GM23248 (cell line): ENCODE results near the gene SLC9A9. TPM values are rescaled to one million over a fixed set of nuclear protein-coding genes. Genes with fewer than 3 reads are reported as not detected.

ENCODE experiments used
- DNase-seq: peaks from one replicate; pipeline ENCODE4 v3.0.0-alpha.2; 2015
- H2AFZ ChIP-seq: fragments of 200-600 bp; sonication (generic); 2 replicates; pipeline ENCODE4 v1.6.1; 2016; ENCODE audit warnings: antibody characterized with exemption
- H3F3A ChIP-seq: fragments of 200-600 bp; sonication (generic); 2 replicates; pipeline ENCODE4 v1.6.1; 2016; ENCODE audit warnings: mild to moderate bottlenecking, antibody characterized with exemption, mixed run types; ENCODE audit not compliant: insufficient read depth
- H3K27ac ChIP-seq: fragments of 200-600 bp; sonication (generic); 2 replicates; pipeline ENCODE4 v1.5.1; 2016; ENCODE audit warnings: mild to moderate bottlenecking
- H3K27me3 ChIP-seq: fragments of 200-600 bp; sonication (generic); replicated peaks from 2 replicates; pipeline ENCODE4 v1.6.1; 2016; ENCODE audit warnings: mild to moderate bottlenecking; ENCODE audit not compliant: insufficient read depth
- H3K36me3 ChIP-seq: fragments of 200-600 bp; sonication (generic); 2 replicates; pipeline ENCODE4 v1.6.1; 2016; ENCODE audit warnings: low read depth, mild to moderate bottlenecking
- H3K4me1 ChIP-seq: fragments of 200-600 bp; sonication (generic); 2 replicates; pipeline ENCODE4 v1.6.1; 2016; ENCODE audit warnings: mild to moderate bottlenecking; ENCODE audit not compliant: insufficient read depth
- H3K4me2 ChIP-seq: fragments of 200-600 bp; sonication (generic); one replicate; pipeline ENCODE4 v1.6.1; 2016; ENCODE audit warnings: mild to moderate bottlenecking; ENCODE audit not compliant: unreplicated experiment
- H3K4me3 ChIP-seq: fragments of 200-600 bp; sonication (generic); 2 replicates; pipeline ENCODE4 v1.5.1; 2016; ENCODE audit warnings: mild to moderate bottlenecking
- H3K79me2 ChIP-seq: fragments of 200-600 bp; sonication (generic); 2 replicates; pipeline ENCODE4 v1.6.1; 2016; ENCODE audit warnings: mild to moderate bottlenecking; ENCODE audit not compliant: insufficient read depth
- H3K9ac ChIP-seq: fragments of 200-600 bp; sonication (generic); 2 replicates; pipeline ENCODE4 v1.6.1; 2016; ENCODE audit warnings: mild to moderate bottlenecking
- H3K9me2 ChIP-seq: fragments of 200-600 bp; sonication (generic); 2 replicates; pipeline ENCODE4 v1.6.1; 2016; ENCODE audit warnings: mixed run types, mild to moderate bottlenecking, moderate library complexity; ENCODE audit not compliant: insufficient read depth
- H3K9me3 ChIP-seq: fragments of 200-600 bp; sonication (generic); one replicate; pipeline ENCODE4 v1.6.1; 2017; ENCODE audit warnings: low read depth
- H4K20me1 ChIP-seq: fragments of 200-600 bp; sonication (generic); 2 replicates; pipeline ENCODE4 v1.6.0; 2016; ENCODE audit not compliant: insufficient read depth
- EZH2 ChIP-seq: fragments of 200-600 bp; sonication (generic); IDR thresholded peaks from 2 replicates; pipeline ENCODE4 v1.6.1; 2018; ENCODE audit warnings: antibody characterized with exemption, mild to moderate bottlenecking; ENCODE audit not compliant: insufficient read depth, poor library complexity, severe bottlenecking
- EZH2phosphoT487 ChIP-seq: fragments of 200-600 bp; sonication (generic); IDR thresholded peaks from 2 replicates; pipeline ENCODE4 v1.6.1; 2018; ENCODE audit warnings: antibody characterized with exemption, moderate library complexity, mild to moderate bottlenecking, low read depth; ENCODE audit not compliant: insufficient read depth
- WGBS, 2 experiments: methylation state at CpG; one replicate each; pipeline ENCODE4 v1.1.6; 2015 to 2017; ENCODE audit warnings: low lambda C conversion rate in 2 of 2, low coverage in 1 of 2; ENCODE audit errors: missing lambda C conversion rate in 2 of 2; 5-methylcytosine and 5-hydroxymethylcytosine counted together
- in situ Hi-C: fragments of 300-500 bp; cut with MboI; formaldehyde crosslinking; loops from 2 replicates; pipeline ENCODE4 v1.15.0; 2020
- polyA plus RNA-seq: library from polyadenylated mRNA; unstranded; fragments of >200 nt; fragmentation: Nextera tagmentation; extraction: Ambion mirVana; gene quantifications from 2 replicates; pipeline ENCODE4 v1.2.1, GENCODE V29; 2016
- total RNA-seq: library from RNA; depleted of rRNA; stranded (reverse); fragments of >200 nt; shearing (Covaris generic); gene quantifications from 2 replicates; pipeline ENCODE4 v1.2.3, GENCODE V29; 2014

The SLC9A9 gene
- total and polyA plus RNA-seq, 2 experiments from 2014 or later, result 2.8 to 3.2 TPM

- in situ Hi-C loops, result no loop called here
Measured at GRCh38 chr3:143856252-143856970, 8.1 kb upstream of the SLC9A9 start.

GRCh38 chr3:143855183-143855582 lies 6.9 kb upstream of the SLC9A9 start:
- Histone ChIP-seq H3K36me3 (no peaks in the 10 kb centered on the region), H3K9ac (no peak overlapping the region), H3K9me3 (no peaks in the 10 kb centered on the region), H4K20me1 (no peaks in the 10 kb centered on the region), H3K4me3 (no peak overlapping the region), H3K79me2 (no peaks in the 10 kb centered on the region), H3K27ac (no peak overlapping the region), H2AFZ (no peak overlapping the region), H3K27me3 (no peaks in the 10 kb centered on the region), H3K4me2 (no peak overlapping the region), H3K4me1 (peaks cover 8% of the 10 kb centered on the region; the same call in 1 of the 2 replicates), H3K9me2 (no peaks in the 10 kb centered on the region), H3F3A (peaks cover 6% of the 10 kb centered on the region)
- DNase-seq, result no peak
- 85 to 97% methylated on average over 3 of the region's 3 CpGs for WGBS, 2 experiments
- no peak for TF ChIP-seq EZH2
- no peak for TF ChIP-seq EZH2phosphoT487
- in situ Hi-C loops, result no loop called here

More at GRCh38 chr3:143856252-143856970, 8.1 kb upstream of the SLC9A9 start:
- Histone ChIP-seq H3K9me3 (no peaks in the 10 kb centered on the region), H3K9me2 (no peaks in the 10 kb centered on the region), H3K79me2 (no peaks in the 10 kb centered on the region), H3K4me3 (no peak overlapping the region), H4K20me1 (no peaks in the 10 kb centered on the region), H3K27ac (no peak overlapping the region), H3K27me3 (no peaks in the 10 kb centered on the region; the same call in 1 of the 2 replicates), H3K4me1 (no peaks in the 10 kb centered on the region), H3K36me3 (no peaks in the 10 kb centered on the region), H3K4me2 (no peak overlapping the region), H3K9ac (no peak overlapping the region), H2AFZ (no peak overlapping the region), H3F3A (no peaks in the 10 kb centered on the region)
- no peak for DNase-seq
- TF ChIP-seq EZH2 (no peak), EZH2phosphoT487 (no peak)
- WGBS, 2 experiments, result 73 to 81% methylated on average over 9 of the region's 9 CpGs

GRCh38 chr3:143851331-143852017 lies 3.2 kb upstream of the SLC9A9 start:
- no peak for DNase-seq
- in situ Hi-C loops, result no loop called here
- Histone ChIP-seq H3K4me1 (peaks cover 23% of the 10 kb centered on the region), H3K27ac (no peak overlapping the region), H3K9ac (no peak overlapping the region), H3K4me2 (no peak overlapping the region), H3K36me3 (no peaks in the 10 kb centered on the region), H3K27me3 (no peaks in the 10 kb centered on the region), H3K9me3 (no peaks in the 10 kb centered on the region), H3K9me2 (no peaks in the 10 kb centered on the region), H3K79me2 (no peaks in the 10 kb centered on the region), H3K4me3 (no peak overlapping the region), H4K20me1 (no peaks in the 10 kb centered on the region), H2AFZ (no peak overlapping the region), H3F3A (peaks cover 20% of the 10 kb centered on the region)
- TF ChIP-seq EZH2 (no peak), EZH2phosphoT487 (no peak)
- WGBS, 2 experiments, result 96 to 98% methylated on average over 5 of the region's 5 CpGs

- no peak overlapping the region for H3K27ac ChIP-seq
- H3K4me1 ChIP-seq, result peaks cover 23% of the 10 kb centered on the region
- no peak overlapping the region for H2AFZ ChIP-seq
- no peak overlapping the region for H3K4me2 ChIP-seq
- no peak overlapping the region for H3K9ac ChIP-seq
- peaks cover 20% of the 10 kb centered on the region for H3F3A ChIP-seq
- in situ Hi-C loops, result no loop called here
- DNase-seq, result peak; percentile 34
- no peaks in the 10 kb centered on the region for H3K9me2 ChIP-seq
- TF ChIP-seq EZH2phosphoT487, result no peak
- TF ChIP-seq EZH2, result no peak
- H3K4me3 ChIP-seq, result no peak overlapping the region
- no peaks in the 10 kb centered on the region for H3K9me3 ChIP-seq
- H3K27me3 ChIP-seq, result no peaks in the 10 kb centered on the region
- H3K79me2 ChIP-seq, result no peaks in the 10 kb centered on the region
- H4K20me1 ChIP-seq, result no peaks in the 10 kb centered on the region
- no peaks in the 10 kb centered on the region for H3K36me3 ChIP-seq
Measured at GRCh38 chr3:143850877-143851276, 2.6 kb upstream of the SLC9A9 start.
